Neural progenitor cell (in vitro differentiated cells): ENCODE results near the gene COPS2.

Experiments
- CTCF ChIP-seq: fragments of 200-600 bp; sonication (generic); IDR thresholded peaks from 2 replicates; pipeline ENCODE4 v1.5.1; 2017; ENCODE audit warnings: antibody characterized with exemption, mild to moderate bottlenecking
- EZH2phosphoT487 ChIP-seq: fragments of 200-600 bp; sonication (generic); IDR thresholded peaks from 2 replicates; pipeline ENCODE4 v1.6.1; 2017; ENCODE audit warnings: antibody characterized with exemption

GRCh38 chr15:49079340-49080039 is 75.9 kb downstream of the COPS2 start:
- TF ChIP-seq CTCF (no peak), EZH2phosphoT487 (no peak)
